HG03520 (cell line): ENCODE measurements around the gene KRTAP10-3.

Experiments used
- ATAC-seq: cut with Tn5 transposase; IDR thresholded peaks from one replicate; pipeline ENCODE4 v1.9.1; 2021; ENCODE audit warnings: mild to moderate bottlenecking, moderate library complexity; ENCODE audit not compliant: unreplicated experiment

KRTAP10-3 gene

DNA sequence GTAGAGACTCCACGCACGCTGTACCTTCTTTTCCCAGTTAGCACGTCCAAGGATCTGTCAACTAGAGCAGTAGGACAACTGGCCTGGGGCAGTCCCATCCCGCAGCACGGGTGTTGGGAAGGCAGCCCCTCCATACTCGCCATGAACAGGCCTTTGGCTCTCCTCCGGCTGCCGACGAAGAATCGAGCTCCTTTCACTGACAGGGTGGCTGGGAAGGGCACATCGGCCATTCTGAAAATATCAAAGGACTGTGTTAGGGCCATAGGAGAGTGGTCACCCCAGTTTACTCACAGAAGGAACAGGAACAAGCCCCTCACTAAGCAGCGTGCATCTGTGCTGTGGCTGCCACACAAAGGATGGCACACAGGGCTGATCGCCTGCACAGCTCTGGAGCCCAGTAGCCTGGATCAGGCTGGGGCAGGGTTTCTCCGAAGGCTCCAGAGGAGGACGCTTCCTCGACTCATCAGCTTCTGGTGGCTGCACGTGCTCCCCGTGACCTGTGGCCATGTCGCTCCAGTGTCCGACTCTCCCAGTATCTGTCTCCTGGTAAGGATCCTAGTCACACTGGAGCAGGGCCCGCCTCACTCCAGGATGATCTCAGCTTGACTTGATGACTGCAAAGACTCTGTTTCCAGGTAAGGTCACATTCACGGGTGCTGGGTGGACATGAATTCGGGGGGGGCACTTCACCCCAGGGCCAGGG lies 27.5 kb downstream of the KRTAP10-3 start:
- ATAC-seq: no peak

DNA sequence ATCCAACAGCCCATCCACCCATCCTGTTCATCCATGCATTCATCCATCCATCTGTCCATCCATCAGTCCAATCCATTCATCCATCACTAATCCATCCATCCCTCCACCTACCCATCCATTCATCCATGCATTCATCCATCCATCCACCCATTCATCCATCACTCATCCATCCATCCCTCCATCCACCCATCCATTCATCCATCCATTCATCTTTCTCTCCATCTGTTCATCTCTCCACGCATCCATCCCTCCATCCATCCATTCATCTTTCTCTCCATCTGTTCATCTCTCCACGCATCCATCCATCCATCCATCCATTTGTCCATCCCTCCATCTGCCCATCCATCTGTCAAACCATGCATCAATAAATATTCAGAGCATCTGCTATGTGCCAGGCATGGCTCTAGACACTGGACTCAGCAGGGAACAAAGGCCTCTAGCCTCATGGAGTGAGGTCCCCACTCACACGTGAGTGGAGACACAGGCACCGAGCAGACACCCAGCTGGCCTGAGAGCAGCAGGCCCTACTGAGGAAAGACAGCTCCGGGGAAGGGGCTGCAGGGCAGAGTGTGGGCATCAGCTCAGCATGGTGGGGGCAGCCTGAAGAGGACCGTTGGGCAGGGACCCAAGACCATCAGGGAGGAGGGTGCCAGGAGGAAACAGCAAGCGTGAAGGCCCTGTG lies 28.2 kb downstream of the KRTAP10-3 start:
- no peak for ATAC-seq

DNA sequence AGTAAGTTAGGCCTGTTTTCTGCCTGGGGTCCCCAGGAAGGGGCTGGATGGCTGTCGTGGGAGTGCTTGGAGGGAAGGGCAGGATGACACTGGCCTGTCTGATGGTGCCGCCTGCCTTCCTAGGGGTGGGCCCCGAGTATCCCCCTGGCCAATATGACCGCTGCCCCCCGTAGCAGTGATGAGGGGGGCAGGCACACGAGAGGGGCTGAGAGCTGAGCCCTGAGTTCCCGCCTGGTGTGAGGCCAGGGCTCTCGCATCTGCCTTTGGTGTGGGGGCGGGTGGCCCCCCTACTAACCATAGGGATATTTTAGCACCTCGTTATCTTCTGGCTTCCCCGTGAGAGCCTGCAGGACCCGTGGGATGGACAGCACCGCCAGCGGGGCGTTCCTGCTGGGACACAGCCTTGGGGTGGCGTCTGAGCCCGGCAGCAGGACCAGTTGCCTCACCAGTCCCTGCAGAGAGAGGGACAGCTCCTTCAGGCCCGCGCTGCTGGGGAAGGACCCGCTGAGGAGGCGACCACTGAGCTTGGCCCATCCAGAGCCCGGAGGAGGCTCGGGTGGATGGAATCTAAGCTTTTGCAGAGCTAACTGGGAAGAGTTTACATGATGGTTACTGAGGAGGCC lies 29.0 kb downstream of the KRTAP10-3 start:
- ATAC-seq: no peak

DNA sequence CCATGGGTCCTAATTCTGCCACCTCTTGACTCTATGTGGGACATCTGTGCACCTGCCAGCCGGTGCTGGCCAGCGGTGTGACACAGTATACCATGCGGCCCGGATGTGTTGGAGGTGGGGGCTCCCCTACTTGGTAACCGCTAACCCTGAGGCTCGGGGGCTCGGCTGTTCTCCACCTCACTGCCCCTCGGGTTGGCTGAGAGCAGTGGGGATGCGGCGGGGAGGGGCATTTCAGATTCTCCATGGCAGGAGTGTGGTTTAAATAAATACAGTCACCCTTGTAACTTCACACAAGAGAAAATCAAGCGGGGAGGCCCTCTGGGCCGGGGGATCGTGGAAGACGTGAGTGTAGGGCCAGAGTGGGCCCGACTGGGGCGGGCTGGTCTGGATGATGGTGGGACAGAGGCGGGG lies 29.6 kb downstream of the KRTAP10-3 start:
- ATAC-seq: no peak

DNA sequence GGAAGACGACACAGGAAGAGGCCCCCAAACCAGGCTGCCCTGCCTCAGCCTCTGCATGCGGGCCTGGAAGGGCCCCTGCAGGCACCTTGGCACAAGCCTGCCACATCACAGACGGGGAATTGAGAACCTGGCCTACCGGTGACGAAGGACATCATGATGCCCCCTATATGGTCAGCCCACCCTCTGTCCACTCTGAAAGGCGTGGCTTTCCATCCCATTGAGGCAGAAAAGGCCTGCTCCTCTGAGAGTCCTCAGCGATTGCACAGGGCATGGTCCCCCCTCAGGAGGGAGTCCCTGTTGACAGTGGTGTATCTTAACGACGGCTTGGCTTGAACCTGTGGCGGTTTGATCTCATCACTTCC lies 30.0 kb downstream of the KRTAP10-3 start:
- no peak for ATAC-seq

DNA sequence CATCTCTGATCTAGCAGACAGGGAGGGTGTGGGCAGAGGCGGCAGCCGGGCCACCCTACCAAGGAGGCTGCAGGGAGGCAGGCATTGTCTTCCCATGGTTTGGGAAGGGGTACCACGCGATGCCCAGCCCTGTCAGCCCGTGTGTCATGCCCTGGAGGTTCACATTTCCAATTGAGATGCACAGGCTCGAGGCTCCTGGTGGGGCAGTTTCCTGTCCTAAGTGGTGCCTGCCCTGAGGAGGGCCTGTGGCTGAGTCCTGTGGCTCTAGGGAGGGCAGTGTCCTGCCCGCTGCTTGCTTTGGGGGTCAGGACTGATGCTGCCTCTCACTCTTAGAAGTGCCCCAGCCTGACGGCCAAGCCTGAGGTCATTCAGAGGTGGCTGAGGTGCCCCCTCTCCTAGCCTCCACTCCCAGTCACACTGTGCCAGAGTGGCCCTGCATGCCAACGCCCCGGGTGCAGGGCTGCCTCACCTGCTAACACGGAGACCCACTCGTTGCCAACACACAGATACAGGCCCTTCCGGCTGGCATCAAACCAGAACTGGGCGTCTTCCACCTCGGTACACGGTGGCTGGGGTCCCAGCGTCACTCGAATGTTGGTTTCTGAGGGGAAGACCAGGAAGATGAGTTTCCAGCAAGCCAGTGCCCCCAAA lies 30.5 kb downstream of the KRTAP10-3 start:
- ATAC-seq: no peak

DNA sequence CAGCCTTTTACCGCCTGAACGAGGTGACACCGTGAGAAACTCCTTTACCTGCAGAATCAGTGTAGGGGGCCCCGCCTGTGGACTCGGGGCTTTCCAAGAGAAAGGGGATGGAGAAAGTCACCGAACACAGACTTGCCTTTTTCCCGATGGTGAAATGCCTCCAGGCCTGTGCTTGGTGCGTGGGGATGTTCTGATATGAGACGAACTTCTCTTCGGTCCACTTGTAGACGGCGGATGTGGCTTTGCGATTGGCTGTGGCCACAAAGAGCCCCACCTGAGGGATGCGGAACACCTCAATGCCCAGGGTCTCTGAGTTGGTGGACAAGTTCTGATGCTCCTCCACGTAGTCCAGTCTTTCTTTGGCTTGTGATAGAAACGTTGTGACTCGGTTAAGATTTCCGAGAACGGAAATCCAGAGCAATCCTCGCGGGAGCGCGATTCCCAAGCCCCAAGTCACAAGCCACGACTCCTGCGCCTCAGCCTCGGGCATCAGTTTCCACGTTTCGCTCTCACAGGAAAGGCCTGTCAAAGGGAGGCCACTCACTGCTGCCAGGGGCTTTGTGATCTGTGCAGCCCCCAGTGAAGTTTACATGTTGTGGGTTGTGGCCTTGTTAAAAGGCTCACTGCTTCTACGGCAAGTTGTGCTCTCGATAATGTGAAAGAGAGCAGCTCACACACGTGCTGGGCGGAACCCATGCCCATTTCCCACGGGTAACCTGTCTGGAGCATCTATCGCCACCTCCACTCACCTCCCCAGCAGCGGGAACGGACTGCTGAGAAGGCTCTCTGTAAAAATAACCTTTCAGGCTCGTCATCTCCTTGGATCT lies 31.2 kb downstream of the KRTAP10-3 start:
- ATAC-seq: no peak

DNA sequence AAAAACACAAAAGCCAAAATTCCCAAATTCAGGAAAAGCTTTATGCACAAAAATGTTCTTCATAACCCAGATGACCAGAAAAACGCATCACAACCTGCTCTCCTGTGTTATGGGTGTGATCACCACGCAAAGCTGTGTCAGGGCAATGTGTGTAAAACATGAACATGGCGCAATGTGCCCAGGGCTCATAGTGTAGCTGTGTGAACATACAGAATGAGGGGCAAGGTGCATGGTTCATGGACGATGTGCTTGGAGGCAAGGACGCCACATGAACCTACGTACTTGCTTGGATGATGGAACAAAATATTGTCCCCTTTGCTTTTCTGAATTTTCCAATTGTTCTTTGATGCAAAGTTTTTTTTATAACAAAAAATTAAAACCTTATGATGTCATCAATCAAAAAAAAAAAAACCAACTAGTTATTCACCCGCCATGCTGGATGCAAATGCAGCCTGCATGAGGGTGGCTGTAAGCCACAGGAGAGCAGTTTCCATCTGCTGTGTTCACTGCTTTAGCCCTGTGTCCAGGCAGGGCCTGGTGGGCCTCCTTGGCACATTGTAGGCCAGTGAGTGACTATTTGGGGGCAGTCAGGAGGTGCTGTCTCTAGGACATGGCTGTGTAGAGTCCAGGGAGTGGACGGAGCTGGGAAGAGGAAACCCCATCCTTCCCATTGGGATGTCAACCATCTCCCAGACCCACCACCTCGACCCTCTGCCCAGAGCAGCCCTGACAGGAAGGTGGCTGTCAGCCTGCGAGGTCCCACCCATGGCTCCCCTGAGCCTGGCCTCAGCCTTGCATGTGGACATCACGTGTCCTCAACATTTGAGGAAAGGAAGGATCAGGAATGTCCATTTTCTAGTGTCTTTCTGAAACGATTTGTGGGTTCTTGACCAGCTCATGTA lies 32.2 kb downstream of the KRTAP10-3 start:
- no peak for ATAC-seq

DNA sequence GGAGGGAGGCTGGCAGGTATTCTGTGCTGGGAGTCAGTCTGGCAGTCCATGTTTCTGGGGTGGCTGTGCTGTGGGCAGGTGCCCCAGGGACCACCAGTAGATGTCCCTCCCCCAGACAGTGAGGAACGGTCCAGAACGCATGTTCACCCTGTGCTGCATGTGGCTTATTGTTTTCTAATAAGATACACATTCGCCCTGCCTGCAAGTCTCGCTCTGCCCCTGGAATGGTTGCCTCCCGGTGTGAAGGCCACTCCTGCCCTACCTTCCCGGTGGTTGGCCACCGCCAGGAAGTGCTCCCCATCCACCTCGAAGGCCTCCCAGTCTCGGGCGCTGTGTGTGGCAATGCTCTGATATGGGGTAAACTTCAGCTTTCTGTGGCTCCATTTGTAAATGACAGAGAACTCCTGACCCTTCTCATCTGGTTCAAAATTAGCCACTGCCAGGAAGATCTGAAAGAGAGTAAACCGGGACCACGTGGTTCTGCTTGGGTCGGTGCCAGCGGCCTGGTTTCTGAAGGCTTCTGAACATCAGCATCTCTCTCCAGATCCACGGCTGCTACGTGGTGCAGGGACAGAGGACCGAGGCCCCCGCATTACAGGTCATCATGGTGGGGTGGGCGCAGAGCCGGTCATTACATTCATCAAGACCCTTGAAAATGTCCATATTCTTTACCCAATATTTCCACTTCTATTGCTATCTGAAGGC lies 33.1 kb downstream of the KRTAP10-3 start:
- ATAC-seq: no peak

DNA sequence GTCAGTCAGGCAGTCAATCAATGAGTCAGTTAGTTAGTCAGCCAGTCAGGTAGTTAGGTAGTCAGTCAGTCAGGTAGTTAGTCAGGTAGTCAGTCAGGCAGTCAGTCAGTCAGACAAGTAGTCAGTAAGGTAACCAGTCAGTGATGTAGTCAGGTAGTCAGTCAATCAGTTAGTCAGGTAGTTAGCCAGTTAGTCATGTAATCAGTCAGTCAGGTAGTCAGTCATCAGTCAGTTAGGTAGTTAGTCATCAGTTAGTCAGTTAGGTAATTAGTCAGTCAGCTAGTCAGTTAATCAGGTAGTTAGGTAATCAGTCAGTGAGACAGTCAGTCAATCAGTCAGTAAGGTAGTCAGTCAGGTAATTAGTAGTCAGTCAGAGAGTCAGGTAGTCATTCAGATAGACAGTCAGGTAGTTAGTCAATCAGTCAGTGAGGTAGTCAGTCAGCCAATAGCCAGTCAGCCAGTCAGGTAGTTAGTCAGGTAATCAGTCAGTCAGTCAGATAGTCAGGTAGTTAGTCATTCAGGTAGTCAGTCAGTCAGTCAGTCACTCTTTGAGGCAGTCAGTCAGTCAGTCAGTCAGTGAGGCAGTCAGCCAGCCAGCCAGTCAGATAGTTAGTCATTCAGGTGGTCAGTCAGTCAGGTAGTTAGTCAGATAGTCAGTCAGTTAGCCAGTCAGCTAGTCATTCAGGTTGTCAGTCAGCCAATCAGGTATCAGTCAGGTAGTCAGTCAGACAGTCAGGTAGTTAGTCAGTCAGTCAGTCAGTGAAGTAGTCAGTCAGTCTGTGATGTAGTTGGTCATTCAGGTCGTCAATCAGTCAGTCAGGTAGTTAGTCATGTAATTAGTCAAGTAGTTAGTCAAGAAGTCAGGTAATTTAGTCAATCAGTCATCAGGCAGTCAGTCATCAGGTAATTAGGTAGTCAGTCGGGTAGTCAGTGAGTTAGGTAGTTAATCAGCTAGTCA lies 33.9 kb downstream of the KRTAP10-3 start:
- no peak for ATAC-seq

DNA sequence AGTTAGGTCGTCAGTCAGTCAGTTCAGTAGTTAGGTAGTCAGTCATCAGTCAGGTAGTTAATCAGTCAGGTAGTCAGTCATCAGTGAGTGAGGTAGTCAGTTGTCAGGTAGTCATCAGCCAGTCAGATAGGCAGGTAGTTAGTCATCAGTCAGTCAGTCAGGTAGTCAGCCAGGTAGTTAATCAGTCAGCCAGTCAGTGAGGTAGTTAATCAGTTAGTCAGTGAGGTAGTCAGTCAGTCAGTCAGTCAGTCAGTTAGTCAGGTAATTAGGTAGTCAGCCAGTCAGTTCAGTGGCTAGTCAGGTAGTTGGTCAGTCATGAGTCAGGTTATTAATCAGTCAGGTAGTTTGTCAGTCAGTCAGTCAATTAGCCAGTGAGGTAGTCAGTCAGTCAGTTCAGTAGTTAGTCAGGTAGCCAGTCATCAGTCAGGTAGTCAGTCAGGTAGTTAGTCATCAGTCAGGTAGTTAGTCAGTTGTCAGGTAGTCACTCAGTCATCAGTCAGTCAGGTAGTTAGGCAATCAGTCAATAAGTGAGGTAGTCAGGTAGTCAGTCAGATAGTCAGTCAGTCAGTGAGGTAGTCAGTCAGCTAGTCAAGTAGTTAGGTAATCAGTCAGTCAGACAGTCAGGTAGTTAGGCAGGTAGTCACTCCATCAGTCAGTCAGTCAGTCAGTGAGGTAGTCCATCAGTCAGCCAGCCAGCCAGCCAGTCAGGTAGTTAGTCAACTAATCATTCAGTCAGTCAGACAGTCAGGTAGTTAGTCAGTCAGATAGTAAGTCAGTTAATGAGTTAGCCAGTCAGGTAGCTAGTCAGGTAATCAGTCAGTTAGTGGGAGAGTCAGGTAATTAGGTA lies 34.8 kb downstream of the KRTAP10-3 start:
- no peak for ATAC-seq

DNA sequence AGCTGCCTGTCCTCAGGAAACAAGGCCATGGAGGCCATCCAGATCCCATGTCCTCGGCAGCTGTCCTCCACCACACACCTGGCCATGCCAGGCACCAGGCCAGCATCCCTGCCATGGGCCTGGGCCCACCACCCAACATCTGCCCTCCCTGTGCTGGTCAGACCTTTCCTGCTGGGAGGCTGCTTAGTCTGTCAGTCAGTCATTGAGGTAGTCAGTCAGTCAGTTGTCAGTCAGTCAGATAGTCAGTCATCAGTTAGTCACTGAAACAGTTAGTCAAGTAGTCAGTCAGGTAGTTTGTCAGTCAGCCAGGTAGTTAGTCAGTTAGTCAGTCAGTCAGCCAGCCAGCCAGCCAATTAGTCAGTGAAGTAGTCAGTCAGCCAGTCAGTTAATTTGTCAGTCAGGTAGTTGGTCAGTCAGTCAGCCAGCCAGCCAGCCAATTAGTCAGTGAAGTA lies 35.8 kb downstream of the KRTAP10-3 start:
- ATAC-seq: no peak

DNA sequence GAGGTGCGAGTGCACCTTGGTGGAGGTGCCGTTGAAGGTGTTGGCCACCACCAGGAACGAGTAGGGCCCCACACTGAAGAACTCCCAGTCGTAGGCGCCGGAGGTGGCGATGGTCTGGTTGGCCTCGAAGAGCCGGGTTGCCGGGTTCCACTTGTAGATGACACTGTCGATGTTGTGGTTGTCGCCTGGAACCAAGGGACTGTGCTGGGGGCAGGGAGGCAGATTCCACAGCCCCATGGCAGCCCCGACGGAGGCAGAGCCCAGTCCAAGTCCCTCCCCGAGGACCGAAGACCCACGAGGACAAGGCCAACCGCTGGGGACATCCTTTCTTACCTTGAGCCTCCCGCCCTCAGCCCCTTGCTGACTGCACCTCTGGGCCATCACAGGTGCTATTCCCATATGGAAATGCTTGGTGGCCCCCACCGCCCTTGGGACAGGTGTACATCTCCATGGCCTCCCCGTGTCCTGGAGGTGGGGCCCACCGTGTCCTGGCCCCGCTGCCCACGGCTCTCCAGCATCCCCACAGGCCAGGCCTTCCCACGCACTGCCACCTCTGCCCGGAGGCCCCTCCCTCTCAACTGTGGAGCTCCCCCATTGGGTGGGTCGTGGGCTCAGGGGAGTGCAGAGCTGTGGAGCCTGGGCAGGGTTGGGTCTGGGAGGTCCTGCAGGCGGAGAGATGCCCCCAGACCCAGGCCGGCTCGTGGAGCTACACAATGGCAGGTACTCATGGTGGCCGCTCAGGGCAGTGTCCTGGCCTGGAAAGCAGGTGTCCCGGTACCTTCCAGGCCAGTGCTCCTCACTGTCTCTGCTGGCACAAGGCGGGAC lies 36.5 kb downstream of the KRTAP10-3 start:
- ATAC-seq: no peak

DNA sequence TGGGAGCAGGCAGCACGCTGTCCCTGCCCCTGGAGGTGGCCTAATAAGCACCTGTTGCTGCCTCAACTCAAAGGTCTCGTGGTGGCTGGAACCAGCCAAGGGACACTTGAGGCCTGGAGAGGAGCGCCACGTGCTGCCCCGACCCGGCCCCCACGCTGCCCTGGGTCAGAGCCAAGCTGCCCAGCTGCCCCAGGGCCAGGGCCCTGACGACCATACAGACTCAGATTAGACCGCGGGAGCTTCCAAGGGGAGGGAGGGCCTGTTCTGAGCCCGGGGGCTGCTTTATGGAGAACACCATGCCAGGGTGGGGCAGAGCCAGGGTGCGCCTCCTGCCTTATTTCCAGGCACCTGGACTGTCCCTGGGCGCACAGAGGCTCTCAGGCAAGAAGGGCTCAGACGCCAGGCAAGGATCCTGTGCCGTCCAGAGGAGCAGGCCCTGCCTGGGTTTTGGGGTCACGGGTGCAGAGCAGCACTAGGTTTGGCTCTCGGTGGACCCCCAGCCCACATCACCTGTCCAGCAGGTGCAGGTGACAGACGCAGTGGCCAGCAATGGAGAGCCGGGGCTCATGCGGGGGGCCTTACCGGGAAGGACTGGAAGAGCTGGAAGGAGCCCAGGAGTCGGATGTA lies 37.2 kb downstream of the KRTAP10-3 start:
- no peak for ATAC-seq

DNA sequence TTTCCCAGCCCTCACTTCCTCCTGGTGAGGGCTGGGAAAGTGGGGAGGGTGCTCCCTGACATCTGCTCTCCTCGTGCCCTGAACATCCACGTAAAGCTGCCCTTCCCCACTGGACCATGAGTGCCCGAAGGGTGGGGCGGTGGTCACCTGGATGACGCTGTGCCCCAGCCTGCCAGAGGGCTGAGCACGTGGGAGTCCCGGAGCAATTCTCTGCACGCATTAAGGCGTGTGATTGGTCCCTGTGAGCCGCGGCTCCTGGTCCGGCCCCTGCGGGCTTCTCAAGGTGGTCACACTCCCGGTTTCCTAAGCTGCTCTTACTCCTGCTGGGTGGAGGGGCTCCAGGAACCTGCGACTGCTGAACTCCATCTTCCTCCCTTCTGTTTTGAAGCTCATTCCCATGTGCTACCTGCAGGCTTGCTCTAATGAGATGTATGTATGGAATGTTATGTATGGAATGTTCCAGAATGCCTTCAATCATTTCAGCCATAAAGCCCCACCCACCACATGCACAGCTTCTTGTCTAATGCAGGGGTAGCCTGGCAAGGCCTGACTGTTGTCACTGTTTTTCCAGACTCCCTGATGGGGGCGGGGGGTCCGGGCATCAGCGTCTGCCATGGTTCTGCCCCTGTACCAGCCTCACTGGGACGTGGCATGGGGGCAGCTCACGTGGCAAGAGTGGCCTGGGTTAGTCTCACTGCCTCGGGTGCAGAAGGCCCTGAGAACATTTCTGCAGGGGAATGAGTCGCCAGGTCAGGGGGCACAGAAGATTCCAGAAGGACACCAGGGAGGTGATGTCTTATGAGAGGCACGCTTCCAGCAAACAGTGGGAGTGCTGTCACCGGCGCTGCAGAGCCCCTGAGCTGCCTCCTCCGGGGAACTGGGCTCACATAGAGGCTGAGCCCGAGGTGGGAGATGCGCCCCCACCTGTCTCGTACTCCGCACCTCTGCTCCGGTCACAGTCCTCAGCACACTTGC lies 38.0 kb downstream of the KRTAP10-3 start:
- no peak for ATAC-seq
